ENCODE data around the gene WFDC12.

GRCh38 chr20:45153147-45153546, 28.9 kb upstream of the WFDC12 start:
- TF ChIP-seq POLR2A (IDR thresholded peaks at IDR 0.05; ENCODE audit: low read depth, low read length) (no peak), POLR2AphosphoS5 (IDR thresholded peaks at IDR 0.05; ENCODE audit: low read depth, low read length) (no peak), TAF1 (IDR thresholded peaks at IDR 0.05; ENCODE audit: borderline replicate concordance, low read depth, low read length) (no peak)
